Heart left ventricle (tissue), 16 donors: ENCODE measurements around the gene APOB. TPM values are rescaled to one million over a fixed set of nuclear protein-coding genes. Genes with fewer than 3 reads are reported as not detected.

ENCODE experiments used
- ATAC-seq, 4 donors: fragments of 200-7000 bp; cut with Tn5 transposase; one replicate each; pipeline ENCODE4 v1.9.1; 2020 to 2022; ENCODE audit warnings: moderate library complexity in 4 of 4, mild to moderate bottlenecking in 3 of 4, moderate number of reproducible peaks in 1 of 4
- DNase-seq, 5 donors: peaks; one replicate each; pipeline ENCODE4 v3.0.0-alpha.2; 2020
- H3K27ac ChIP-seq, 12 donors: fragments of 200-600 bp; sonication (generic) in 4 of 12; one replicate each; pipeline versions ENCODE4 v1.5.0 to v1.8.0; 2016 to 2022; ENCODE audit warnings: mild to moderate bottlenecking in 2 of 12
- H3K27me3 ChIP-seq, 9 donors: fragments of 200-600 bp; sonication (generic) in 2 of 9; one replicate each; pipeline versions ENCODE4 v1.5.1 to v1.8.0; 2016 to 2022; ENCODE audit warnings: mild to moderate bottlenecking in 3 of 9
- H3K36me3 ChIP-seq, 9 donors: fragments of 200-600 bp; sonication (generic) in 2 of 9; one replicate each; pipeline versions ENCODE4 v1.5.0 to v1.8.0; 2018 to 2022; ENCODE audit warnings: mild to moderate bottlenecking in 2 of 9
- H3K4me1 ChIP-seq, 12 donors: fragments of 200-600 bp; sonication (generic) in 4 of 12; one replicate each; pipeline versions ENCODE4 v1.5.0 to v1.8.0; 2016 to 2022; ENCODE audit warnings: mild to moderate bottlenecking in 3 of 12
- H3K4me3 ChIP-seq, 12 donors: fragments of 200-600 bp; sonication (generic) in 4 of 12; one replicate each; pipeline versions ENCODE4 v1.5.0 to v1.8.0; 2017 to 2022; ENCODE audit warnings: mild to moderate bottlenecking in 9 of 12, moderate library complexity in 4 of 12
- H3K9me3 ChIP-seq, 12 donors: fragments of 200-600 bp; sonication (generic) in 4 of 12; one replicate each; pipeline versions ENCODE4 v1.5.0 to v1.8.0; 2016 to 2022; ENCODE audit warnings: mild to moderate bottlenecking in 1 of 12
- POLR2A ChIP-seq, 2 donors: fragments of 450-650 bp; IDR thresholded peaks; one replicate each; pipeline ENCODE4 v1.6.1; 2017; ENCODE audit warnings: antibody characterized with exemption in 2 of 2, mild to moderate bottlenecking in 2 of 2, moderate library complexity in 2 of 2
- WGBS, 4 donors: extraction: QIAGEN DNeasy Blood & Tissue Kit in 2 of 4; methylation state at CpG; one replicate each; pipeline versions ENCODE4 v1.1.5 to v1.1.7; 2013 to 2018; 5-methylcytosine and 5-hydroxymethylcytosine counted together
- intact Hi-C, 10 donors: fragments of 100-400 bp; cut with DNase I; formaldehyde crosslinking; loops; one replicate each; pipeline versions ENCODE4 v1.11.1 to v1.14.2; 2022
- polyA plus RNA-seq, 2 donors: library from polyadenylated mRNA; stranded (reverse); fragments of 200-250 nt; gene quantifications; one replicate each; pipeline ENCODE4 v1.2.3, GENCODE V29; 2013
- total RNA-seq, 9 donors: library from RNA; depleted of rRNA in 2 of 9; stranded (reverse); fragments of >200 nt in 2 of 9; fragmentation: NEBNext Ultra II Directional in 3 of 9; extraction: Animal tissue kit (Norgen Biotek cat#: 25700) in 3 of 9; gene quantifications; one replicate each; pipeline versions ENCODE4 v1.1.0 to v1.2.4, GENCODE V29; 2016 to 2023
- TF ChIP-seq, protein P1 (sequence below), 12 donors: fragments of 200-600 bp; sonication (generic) in 4 of 12; IDR thresholded peaks; one replicate each; pipeline versions ENCODE4 v1.5.0 to v1.8.0; 2018 to 2022; ENCODE audit warnings: antibody characterized with exemption in 12 of 12, mild to moderate bottlenecking in 5 of 12
- donor health status: ischemic (EF 13 %, LVEDD 7.1; RV severe dilation, severe dysfunction).
- donor health status: healthy with polysubstance abuse.
- donor health status: DM: no; HTN: yes; CAD: no.
- donor health status: DM: no; HTN: no; CAD: no.
- donor health status: ischemic (EF 25% LVEDD 6.9; RV normal size, moderate dysfunction).
- donor health status: ischemic (EF 25% LVEDD 5.7; RV mildly dilated, moderate dysfunction).
- donor health status: healthy.
- donor health status: DM: yes; HTN: yes; CAD: no.
- donor health status: ischemic (EF 35%, LVEDD 5.7; RV mildly dilated, moderate dysfunction).
- donor health status: nonischemic (EF 11% LVEDD 7.7; RV severe dilation, severe dysfunction).
- donor health status: DM: yes; HTN: yes; CAD: no.
- donor health status: PGD.
- donor health status: ischemic (EF 29% LVEDD 5.4; RV normal size, mild dysfunction).
- donor health status: nonischemic (EF 23%, LVEDD 6.1; RV moderate dilation, normal function).

The APOB gene
- total and polyA plus RNA-seq, 11 donors, result 0.72 to 55.6 (median 11.3) TPM

DNA sequence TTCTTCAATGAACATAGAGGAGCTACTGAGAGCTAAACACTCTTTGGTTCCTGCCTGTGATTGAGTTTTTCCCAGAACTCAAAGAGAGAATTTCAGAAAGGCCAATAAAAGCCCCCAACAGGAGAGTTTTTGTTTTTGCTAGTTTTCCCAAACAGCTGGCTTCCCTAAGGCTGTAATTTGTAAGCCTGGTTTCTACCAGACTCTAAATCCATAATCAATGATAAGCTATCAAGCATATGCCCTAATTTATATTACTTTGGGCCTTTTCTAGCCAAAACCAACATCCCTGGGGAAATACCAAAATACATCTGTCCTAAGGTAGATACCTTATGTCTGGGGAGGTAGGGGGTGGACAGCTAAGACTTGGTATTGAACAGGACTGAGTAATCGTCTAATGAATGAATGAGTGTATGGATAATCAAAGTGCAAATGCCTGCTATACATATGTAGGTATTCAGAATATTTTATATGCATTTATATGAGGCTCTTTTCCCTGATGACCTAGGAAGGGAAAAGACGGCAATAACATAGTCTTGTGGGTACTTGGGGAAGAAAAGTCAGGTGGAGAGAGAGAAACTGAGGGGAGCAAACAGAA is 26.0 kb upstream of the APOB start:
- DNase-seq (no peak), ATAC-seq (no peak)
- intact Hi-C loops, result loop anchor here in 1 of 10 donors (5.0 kb wide), 1 partner anchor 1392 kb away; no protein-coding TSS in a partner anchor
- no peaks in the 10 kb centered on the region for H3K9me3 ChIP-seq
- no peak overlapping the region for H3K4me3 ChIP-seq
- no peak for TF ChIP-seq POLR2A (IDR thresholded peaks at IDR 0.05)
- TF ChIP-seq, protein P1, sequence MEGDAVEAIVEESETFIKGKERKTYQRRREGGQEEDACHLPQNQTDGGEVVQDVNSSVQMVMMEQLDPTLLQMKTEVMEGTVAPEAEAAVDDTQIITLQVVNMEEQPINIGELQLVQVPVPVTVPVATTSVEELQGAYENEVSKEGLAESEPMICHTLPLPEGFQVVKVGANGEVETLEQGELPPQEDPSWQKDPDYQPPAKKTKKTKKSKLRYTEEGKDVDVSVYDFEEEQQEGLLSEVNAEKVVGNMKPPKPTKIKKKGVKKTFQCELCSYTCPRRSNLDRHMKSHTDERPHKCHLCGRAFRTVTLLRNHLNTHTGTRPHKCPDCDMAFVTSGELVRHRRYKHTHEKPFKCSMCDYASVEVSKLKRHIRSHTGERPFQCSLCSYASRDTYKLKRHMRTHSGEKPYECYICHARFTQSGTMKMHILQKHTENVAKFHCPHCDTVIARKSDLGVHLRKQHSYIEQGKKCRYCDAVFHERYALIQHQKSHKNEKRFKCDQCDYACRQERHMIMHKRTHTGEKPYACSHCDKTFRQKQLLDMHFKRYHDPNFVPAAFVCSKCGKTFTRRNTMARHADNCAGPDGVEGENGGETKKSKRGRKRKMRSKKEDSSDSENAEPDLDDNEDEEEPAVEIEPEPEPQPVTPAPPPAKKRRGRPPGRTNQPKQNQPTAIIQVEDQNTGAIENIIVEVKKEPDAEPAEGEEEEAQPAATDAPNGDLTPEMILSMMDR (IDR thresholded peaks at IDR 0.05), result no peak
- no peaks in the 10 kb centered on the region for H3K4me1 ChIP-seq
- no peak overlapping the region for H3K27ac ChIP-seq
- 50 to 74% (median 54%) methylated on average over 2 of the region's 2 CpGs for WGBS, 4 donors
- H3K27me3 ChIP-seq, result peaks cover 0 to 2% (median 0%) of the 10 kb centered on the region in 9 donors
- no peaks in the 10 kb centered on the region for H3K36me3 ChIP-seq

DNA sequence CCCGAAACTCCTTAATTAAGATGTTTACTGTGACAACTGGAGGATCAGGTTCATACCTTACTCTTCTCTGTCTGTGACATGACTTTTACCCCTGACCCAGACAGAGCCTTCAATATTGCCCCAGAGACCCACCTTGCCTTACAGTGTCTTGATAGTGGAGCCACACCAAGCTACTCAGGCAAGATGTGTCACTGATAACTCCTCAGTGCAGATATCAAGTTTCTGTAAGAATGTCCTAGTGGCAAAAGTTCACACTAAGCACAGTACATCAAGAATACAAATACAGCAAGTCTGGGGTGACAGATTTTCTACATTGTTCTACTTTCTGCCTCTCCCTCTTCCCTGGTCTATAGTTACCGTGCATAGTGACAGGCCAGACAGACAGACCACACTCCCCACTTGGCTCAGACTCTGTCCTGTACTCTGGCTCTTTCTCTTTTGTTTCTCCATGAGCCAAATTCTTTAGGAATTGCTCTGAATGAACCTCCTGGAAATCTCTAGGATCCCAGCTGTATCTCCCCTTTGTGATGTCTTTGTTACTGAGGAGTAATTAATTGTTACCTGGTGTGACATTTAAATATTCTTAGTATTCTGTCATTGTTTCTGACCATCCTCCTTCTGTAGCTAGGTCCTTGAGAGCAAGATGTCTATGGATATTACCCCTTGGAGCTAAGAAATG is 24.1 kb upstream of the APOB start:
- Histone ChIP-seq H3K27me3 (peaks cover 0 to 4% (median 0%) of the 10 kb centered on the region in 9 donors), H3K4me1 (no peaks in the 10 kb centered on the region), H3K4me3 (no peak overlapping the region), H3K36me3 (no peaks in the 10 kb centered on the region), H3K27ac (no peak overlapping the region), H3K9me3 (no peaks in the 10 kb centered on the region)
- no peak for ATAC-seq
- 55 to 69% (median 61%) methylated on average over 2 of the region's 2 CpGs for WGBS, 4 donors
- intact Hi-C loops, result no loop called here
- TF ChIP-seq POLR2A (IDR thresholded peaks at IDR 0.05), result no peak
- TF ChIP-seq, protein P1 (IDR thresholded peaks at IDR 0.05), result no peak
- DNase-seq, result no peak

DNA sequence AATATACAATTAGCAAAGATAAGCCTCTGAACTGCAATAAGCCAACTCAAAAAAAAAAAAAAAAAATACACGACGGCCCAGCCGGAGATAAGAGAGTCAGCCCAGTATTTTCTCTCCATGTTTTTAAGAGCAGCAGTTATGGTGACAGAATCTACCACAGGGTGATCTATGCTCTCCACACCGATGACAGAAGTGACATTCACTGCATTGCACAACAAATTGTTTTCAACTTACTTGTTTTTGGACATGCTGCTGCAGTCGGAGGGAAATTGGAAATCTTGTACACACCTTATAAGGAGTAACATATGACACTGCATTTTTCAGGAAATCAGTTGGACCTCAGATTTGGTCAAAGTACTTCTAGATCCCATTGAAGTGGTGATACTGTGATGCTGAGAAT is 23.3 kb upstream of the APOB start:
- TF ChIP-seq, protein P1 (IDR thresholded peaks at IDR 0.05), result no peak
- no peak for TF ChIP-seq POLR2A (IDR thresholded peaks at IDR 0.05)
- WGBS, 4 donors, result 50 to 68% (median 51%) methylated on average over 5 of the region's 5 CpGs
- intact Hi-C loops, result no loop called here
- H3K36me3 ChIP-seq, result no peaks in the 10 kb centered on the region
- peaks cover 0 to 6% (median 0%) of the 10 kb centered on the region in 9 donors for H3K27me3 ChIP-seq
- no peaks in the 10 kb centered on the region for H3K9me3 ChIP-seq
- no peak overlapping the region for H3K4me3 ChIP-seq
- no peak overlapping the region for H3K27ac ChIP-seq
- no peak for DNase-seq
- ATAC-seq, result no peak
- no peaks in the 10 kb centered on the region for H3K4me1 ChIP-seq

DNA sequence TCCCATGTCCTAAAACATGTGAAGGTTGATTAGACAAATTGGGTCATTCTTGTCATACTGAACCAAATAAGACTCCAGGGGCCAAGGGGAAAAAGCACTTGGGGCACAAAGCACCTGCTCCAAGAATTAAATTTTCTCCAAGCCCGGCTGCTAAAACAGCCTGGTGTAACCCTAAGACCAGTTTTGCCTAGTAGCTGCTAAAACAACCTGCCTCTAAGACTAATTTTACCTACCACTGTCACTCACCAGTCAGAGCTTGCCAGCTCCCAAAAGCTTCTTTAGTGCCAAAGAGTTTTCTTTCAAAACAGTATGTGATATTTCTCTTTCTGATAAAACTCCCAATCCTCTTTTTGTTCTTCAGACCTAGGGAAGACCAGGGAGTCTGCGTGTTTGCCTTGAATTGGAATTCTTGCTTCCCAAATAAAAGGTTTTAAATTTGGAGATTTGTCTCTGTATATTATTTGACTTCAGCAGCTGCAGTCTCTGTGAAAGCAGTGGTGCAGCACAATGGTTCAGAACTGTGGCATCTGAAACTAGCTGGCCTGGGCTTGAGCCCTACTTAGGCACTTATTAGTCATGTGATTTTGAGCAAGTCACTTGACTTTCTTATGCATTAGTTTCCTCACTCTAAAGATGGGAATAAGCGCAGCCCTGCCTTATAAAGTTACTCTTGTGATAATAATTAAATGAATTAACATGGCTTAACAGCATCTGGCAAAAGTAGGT is 16.2 kb upstream of the APOB start:
- DNase-seq, result no peak
- 76 to 92% (median 86%) methylated on average over 3 of the region's 3 CpGs for WGBS, 4 donors

More for the DNA sequence above, 16.2 kb upstream of the APOB start:
- H3K27me3 ChIP-seq, result peaks cover 0 to 11% (median 3%) of the 10 kb centered on the region in 9 donors
- no peak for ATAC-seq
- H3K27ac ChIP-seq, result no peak overlapping the region
- H3K9me3 ChIP-seq, result no peaks in the 10 kb centered on the region
- no peaks in the 10 kb centered on the region for H3K36me3 ChIP-seq
- H3K4me1 ChIP-seq, result no peaks in the 10 kb centered on the region
- intact Hi-C loops, result no loop called here
- H3K4me3 ChIP-seq, result no peak overlapping the region
- TF ChIP-seq, protein P1 (IDR thresholded peaks at IDR 0.05), result no peak
- no peak for TF ChIP-seq POLR2A (IDR thresholded peaks at IDR 0.05)
